Thyroid gland (tissue), 4 donors: ENCODE data around the gene ESRP2.

Experiments
- POLR2A ChIP-seq, 2 donors: fragments of 450-650 bp; IDR thresholded peaks; one replicate each; pipeline ENCODE4 v1.6.1; 2017; ENCODE audit warnings: antibody characterized with exemption in 2 of 2, mild to moderate bottlenecking in 2 of 2, moderate library complexity in 1 of 2
- TF ChIP-seq, protein P1 (sequence below), 6 experiments: fragments of 200-600 bp in 3 of 6; fragments of 450-650 bp in 3 of 6; sonication (generic) in 3 of 6; IDR thresholded peaks; one replicate each; pipeline ENCODE4 v1.5.1; 2016 to 2019; ENCODE audit warnings: antibody characterized with exemption in 6 of 6, mild to moderate bottlenecking in 2 of 6, inconsistent platforms in 1 of 6, moderate library complexity in 1 of 6

DNA sequence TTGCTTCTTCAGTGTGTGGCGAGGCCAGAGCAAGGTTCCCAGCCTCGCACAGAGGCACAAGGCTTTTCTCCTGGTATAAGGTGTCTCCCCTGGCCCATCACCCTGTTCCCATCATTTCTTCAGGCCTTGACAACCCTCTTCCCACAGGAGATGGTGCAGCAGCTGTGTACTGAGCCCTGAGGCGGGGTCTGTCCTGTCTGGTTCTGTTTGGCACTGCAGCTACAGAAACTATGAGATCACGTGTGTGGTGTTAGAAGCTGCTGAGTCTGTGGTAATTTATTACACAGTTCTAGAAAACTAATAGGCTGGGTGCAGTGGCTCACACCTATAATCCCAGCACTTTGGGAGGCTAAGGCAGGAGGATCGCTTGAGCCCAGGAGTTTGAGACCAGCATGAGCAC is 16.5 kb upstream of the ESRP2 start:
- TF ChIP-seq, protein P1, sequence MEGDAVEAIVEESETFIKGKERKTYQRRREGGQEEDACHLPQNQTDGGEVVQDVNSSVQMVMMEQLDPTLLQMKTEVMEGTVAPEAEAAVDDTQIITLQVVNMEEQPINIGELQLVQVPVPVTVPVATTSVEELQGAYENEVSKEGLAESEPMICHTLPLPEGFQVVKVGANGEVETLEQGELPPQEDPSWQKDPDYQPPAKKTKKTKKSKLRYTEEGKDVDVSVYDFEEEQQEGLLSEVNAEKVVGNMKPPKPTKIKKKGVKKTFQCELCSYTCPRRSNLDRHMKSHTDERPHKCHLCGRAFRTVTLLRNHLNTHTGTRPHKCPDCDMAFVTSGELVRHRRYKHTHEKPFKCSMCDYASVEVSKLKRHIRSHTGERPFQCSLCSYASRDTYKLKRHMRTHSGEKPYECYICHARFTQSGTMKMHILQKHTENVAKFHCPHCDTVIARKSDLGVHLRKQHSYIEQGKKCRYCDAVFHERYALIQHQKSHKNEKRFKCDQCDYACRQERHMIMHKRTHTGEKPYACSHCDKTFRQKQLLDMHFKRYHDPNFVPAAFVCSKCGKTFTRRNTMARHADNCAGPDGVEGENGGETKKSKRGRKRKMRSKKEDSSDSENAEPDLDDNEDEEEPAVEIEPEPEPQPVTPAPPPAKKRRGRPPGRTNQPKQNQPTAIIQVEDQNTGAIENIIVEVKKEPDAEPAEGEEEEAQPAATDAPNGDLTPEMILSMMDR (IDR thresholded peaks at IDR 0.05) = no peak
- no peak for TF ChIP-seq POLR2A (IDR thresholded peaks at IDR 0.05)
